LNCaP clone FGC (cell line): ENCODE data around the gene TSPAN8.
"Not testable (repeated sequence)": the region's sequence is repeated elsewhere in the genome, so short reads cannot be mapped to it uniquely, and the experiment has no call there.

Experiments used
- DNase-seq: peaks from one replicate; pipeline ENCODE4 v3.0.0-alpha.2; 2011; ENCODE audit warnings: low read depth
- H3K4me3 ChIP-seq: 2 replicates; pipeline ENCODE4 v1.5.1; 2011; ENCODE audit warnings: mild to moderate bottlenecking, low read depth, low read length, control low read depth
- CTCF ChIP-seq: IDR thresholded peaks from 2 replicates; pipeline ENCODE4 v1.5.1; 2012; ENCODE audit warnings: mild to moderate bottlenecking; ENCODE audit not compliant: control insufficient read depth, insufficient read depth; ENCODE audit errors: extremely low read depth

Gene TSPAN8

GRCh38 chr12:71178162-71178561 is 20.4 kb upstream of the TSPAN8 start:
- DNase-seq = no peak
- no peak overlapping the region for H3K4me3 ChIP-seq
- TF ChIP-seq CTCF = no peak

GRCh38 chr12:71174825-71175224 is 17.0 kb upstream of the TSPAN8 start:
- DNase-seq = no peak
- H3K4me3 ChIP-seq = no peak overlapping the region
- no peak for TF ChIP-seq CTCF

GRCh38 chr12:71174146-71174545 is 16.3 kb upstream of the TSPAN8 start:
- no peak overlapping the region for H3K4me3 ChIP-seq
- DNase-seq = no peak
- no peak for TF ChIP-seq CTCF

GRCh38 chr12:71170456-71170855 is 12.7 kb upstream of the TSPAN8 start:
- H3K4me3 ChIP-seq = no peak overlapping the region
- no peak for DNase-seq
- TF ChIP-seq CTCF = no peak

GRCh38 chr12:71169286-71169685 is 11.5 kb upstream of the TSPAN8 start:
- no peak for TF ChIP-seq CTCF
- no peak overlapping the region for H3K4me3 ChIP-seq
- no peak for DNase-seq

- no peak overlapping the region for H3K4me3 ChIP-seq
- no peak for DNase-seq
- TF ChIP-seq CTCF = no peak
Measured at GRCh38 chr12:71166862-71167496, 9.2 kb upstream of the TSPAN8 start.

- no peak overlapping the region for H3K4me3 ChIP-seq
- DNase-seq = no peak
- no peak for TF ChIP-seq CTCF
Measured at GRCh38 chr12:71166280-71166679, 8.5 kb upstream of the TSPAN8 start.

- DNase-seq, H3K4me3 ChIP-seq: not testable (repeated sequence)
Measured at GRCh38 chr12:71165780-71166179, 8.0 kb upstream of the TSPAN8 start.
